ENCODE results near the gene PKNOX1.
"Not testable (repeated sequence)": the region's sequence is repeated elsewhere in the genome, so short reads cannot be mapped to it uniquely, and the experiment has no call there.

Gene PKNOX1

DNA sequence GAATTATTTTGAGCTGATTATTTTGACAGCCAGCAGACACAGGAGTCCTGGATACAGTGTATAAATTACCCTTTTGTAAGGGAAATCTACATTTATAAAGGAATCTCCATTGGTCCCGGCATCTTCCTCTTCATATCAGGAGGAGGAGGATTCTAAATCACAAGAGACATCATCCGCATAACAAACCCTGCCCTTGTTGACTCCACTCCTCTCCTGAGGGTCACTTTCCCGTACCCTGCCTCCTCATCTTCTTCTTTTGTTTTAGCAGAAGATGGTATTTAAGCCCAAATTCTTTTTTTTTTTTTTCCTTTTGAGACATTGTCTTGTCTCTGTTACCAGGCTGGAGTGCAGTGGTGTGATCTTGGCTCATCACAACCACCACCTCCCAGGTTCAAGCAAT, 14.6 kb upstream of the PKNOX1 start:
- TF ChIP-seq FOXP2 (optimal IDR thresholded peaks at IDR 0.05; ENCODE audit: control extremely low read depth, extremely low read length, insufficient read depth) (no peak), EZH2 (IDR thresholded peaks at IDR 0.05) (no peak), POLR2AphosphoS5 (IDR thresholded peaks at IDR 0.05; ENCODE audit: borderline replicate concordance, low read depth, low read length) (no peak)
- DNase-seq (ENCODE audit: low read depth, low spot score) = no peak
- no peak overlapping the region for H3K9ac ChIP-seq (ENCODE audit: insufficient read length)
- H3K27ac ChIP-seq = no peak overlapping the region
- no peak overlapping the region for H3K4me3 ChIP-seq
- no peaks in the 10 kb centered on the region for H3K36me3 ChIP-seq (ENCODE audit: insufficient read depth, low read length)
- no peaks in the 10 kb centered on the region for H3K9me3 ChIP-seq (ENCODE audit: low read depth, low read length)

DNA sequence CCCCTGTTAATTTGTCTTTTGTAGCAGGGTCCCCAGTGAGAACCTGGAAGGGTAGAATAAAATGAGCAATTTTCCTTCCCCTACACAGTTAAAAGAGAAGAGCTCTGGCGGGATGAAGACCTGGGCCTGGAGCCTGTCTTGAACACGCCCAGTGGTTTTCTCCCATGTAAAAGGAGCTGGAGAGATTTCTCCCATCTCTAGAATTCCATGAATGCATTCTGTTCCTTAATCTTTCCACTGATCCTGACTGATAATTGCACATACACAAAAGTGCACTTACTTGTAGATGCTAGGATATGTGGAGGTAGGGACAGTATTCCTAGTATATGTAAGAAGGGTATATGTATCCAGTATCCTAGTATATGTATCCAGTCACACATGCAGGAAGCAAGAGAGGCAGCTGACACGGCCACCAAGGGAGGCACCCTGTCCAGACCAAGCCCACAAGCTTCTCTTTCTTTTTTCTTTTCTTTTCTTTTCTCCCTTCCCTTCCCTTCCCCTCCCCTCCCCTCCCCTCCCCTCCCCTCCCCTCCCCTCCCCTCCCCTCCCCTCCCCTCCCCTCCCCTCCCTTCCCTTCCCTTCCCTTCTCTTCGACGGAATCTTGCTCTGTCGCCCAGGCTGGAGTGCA, 11.9 kb upstream of the PKNOX1 start:
- H3K27ac ChIP-seq = no peak overlapping the region
- no peaks in the 10 kb centered on the region for H3K36me3 ChIP-seq (ENCODE audit: insufficient read depth, low read length)
- H3K4me3 ChIP-seq = no peak overlapping the region
- no peak for DNase-seq (ENCODE audit: low read depth, low spot score)
- no peak for TF ChIP-seq FOXP2 (optimal IDR thresholded peaks at IDR 0.05; ENCODE audit: control extremely low read depth, extremely low read length, insufficient read depth)
- TF ChIP-seq POLR2AphosphoS5 (IDR thresholded peaks at IDR 0.05; ENCODE audit: borderline replicate concordance, low read depth, low read length) = no peak
- no peak for TF ChIP-seq EZH2 (IDR thresholded peaks at IDR 0.05)
- no peak overlapping the region for H3K9ac ChIP-seq (ENCODE audit: insufficient read length)
- no peaks in the 10 kb centered on the region for H3K9me3 ChIP-seq (ENCODE audit: low read depth, low read length)

DNA sequence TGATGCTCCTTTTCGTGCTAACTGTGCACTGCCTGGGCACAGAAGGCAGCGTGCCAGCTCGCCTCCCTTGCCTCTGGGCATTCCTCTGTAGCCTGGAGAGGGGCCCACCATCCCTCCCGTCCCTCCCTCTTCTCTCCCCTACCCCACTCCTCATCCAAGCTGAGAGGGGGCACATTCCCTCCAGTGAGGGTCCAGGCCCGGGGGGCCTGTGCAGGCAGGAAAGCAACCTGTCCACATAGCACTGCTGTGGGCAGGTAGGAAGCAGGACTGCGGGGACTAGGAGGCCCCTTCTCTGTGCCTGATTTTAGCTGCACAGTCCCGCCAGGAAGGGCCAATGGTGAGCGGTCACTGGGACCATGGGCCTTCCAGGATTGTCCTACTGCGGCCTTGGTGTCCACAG, 10.3 kb upstream of the PKNOX1 start:
- TF ChIP-seq FOXP2 (optimal IDR thresholded peaks at IDR 0.05; ENCODE audit: control extremely low read depth, extremely low read length, insufficient read depth) = no peak
- no peak for TF ChIP-seq POLR2AphosphoS5 (IDR thresholded peaks at IDR 0.05; ENCODE audit: borderline replicate concordance, low read depth, low read length)
- TF ChIP-seq EZH2 (IDR thresholded peaks at IDR 0.05) = no peak
- Histone ChIP-seq H3K36me3 (ENCODE audit: insufficient read depth, low read length) (no peaks in the 10 kb centered on the region), H3K9ac (ENCODE audit: insufficient read length) (no peak overlapping the region), H3K9me3 (ENCODE audit: low read depth, low read length) (no peaks in the 10 kb centered on the region), H3K4me3 (no peak overlapping the region), H3K27ac (no peak overlapping the region)
- DNase-seq (ENCODE audit: low read depth, low spot score) = no peak

DNA sequence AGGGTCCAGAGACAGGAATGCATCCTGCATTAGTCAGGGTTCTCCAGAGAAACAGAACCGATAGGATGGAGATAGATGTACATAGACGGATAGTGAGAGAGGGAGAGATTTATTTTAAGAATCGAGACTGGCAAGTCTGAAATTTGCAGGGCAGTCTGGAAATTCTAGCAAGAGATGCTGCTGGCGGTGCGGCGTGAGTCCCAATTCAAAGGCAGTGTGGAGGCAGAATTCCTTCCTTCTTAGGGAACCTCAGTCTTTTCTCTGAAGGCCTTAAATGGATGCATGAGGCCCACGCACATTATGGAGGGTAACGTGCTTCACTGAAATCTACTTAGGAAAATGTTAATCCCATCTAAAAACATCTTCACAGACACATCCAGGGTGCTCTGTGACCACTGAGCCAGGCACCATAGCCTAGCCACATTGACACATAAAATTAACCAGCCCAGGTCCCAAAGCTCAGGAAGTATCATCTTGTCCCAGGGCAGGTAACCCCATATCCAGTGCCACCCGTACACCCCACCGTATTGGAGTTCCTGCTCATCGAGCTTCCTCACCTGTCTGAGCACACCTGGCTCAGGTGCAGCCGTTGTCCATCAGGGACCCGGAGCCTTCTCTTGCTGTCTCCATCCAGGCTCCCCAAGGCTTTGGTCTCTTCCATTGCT, 9.7 kb upstream of the PKNOX1 start:
- DNase-seq (ENCODE audit: low read depth, low spot score) = no peak
- no peak overlapping the region for H3K9ac ChIP-seq (ENCODE audit: insufficient read length)
- no peak overlapping the region for H3K27ac ChIP-seq
- no peak overlapping the region for H3K4me3 ChIP-seq
- no peak for TF ChIP-seq EZH2 (IDR thresholded peaks at IDR 0.05)
- TF ChIP-seq FOXP2 (optimal IDR thresholded peaks at IDR 0.05; ENCODE audit: control extremely low read depth, extremely low read length, insufficient read depth) = no peak
- TF ChIP-seq POLR2AphosphoS5 (IDR thresholded peaks at IDR 0.05; ENCODE audit: borderline replicate concordance, low read depth, low read length) = no peak
- no peaks in the 10 kb centered on the region for H3K9me3 ChIP-seq (ENCODE audit: low read depth, low read length)
- H3K36me3 ChIP-seq (ENCODE audit: insufficient read depth, low read length) = no peaks in the 10 kb centered on the region

DNA sequence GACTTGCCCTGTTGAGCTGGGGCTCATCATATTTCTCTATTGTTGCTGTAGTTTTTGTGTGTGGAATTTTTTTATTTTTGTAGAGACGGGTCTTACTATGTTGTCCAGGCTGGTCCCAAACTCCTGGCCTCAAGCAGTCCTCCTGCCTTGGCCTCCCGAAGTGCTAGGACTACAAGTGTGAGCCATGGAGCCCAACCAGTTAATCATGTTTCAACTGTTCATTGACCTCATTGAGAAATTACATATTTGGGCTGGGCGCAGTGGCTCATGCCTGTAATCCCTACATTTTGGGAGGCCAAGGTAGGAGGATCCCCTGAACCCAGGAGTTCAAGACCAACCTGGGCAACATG, 9.2 kb upstream of the PKNOX1 start:
- Histone ChIP-seq H3K9ac (ENCODE audit: insufficient read length) (no peak overlapping the region), H3K9me3 (ENCODE audit: low read depth, low read length) (no peaks in the 10 kb centered on the region), H3K27ac (no peak overlapping the region), H3K36me3 (ENCODE audit: insufficient read depth, low read length) (no peaks in the 10 kb centered on the region), H3K4me3 (no peak overlapping the region)
- DNase-seq (ENCODE audit: low read depth, low spot score) = no peak
- TF ChIP-seq POLR2AphosphoS5 (IDR thresholded peaks at IDR 0.05; ENCODE audit: borderline replicate concordance, low read depth, low read length) (no peak), EZH2 (IDR thresholded peaks at IDR 0.05) (no peak), FOXP2 (optimal IDR thresholded peaks at IDR 0.05; ENCODE audit: control extremely low read depth, extremely low read length, insufficient read depth) (no peak)

DNA sequence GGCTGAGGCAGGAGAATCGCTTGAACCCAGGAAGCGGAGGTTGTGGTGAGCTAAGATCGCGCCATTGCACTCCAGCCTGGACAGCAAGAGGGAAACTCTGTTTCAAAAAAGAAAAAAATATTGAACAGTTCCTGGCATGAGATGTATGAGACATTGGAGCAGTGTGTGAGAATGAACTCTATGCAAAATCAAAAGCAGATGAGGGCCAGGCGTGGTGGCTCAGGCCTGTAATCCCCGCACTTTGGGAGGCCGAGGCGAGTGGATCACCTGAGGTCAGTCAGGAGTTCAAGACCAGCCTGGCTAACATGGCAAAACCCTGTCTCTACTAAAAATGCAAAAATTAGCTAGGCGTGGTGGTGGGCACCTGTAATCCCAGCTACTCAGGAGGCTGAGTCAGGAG, 6.7 kb upstream of the PKNOX1 start:
- not testable (repeated sequence) for H3K36me3 ChIP-seq (ENCODE audit: insufficient read depth, low read length); DNase-seq (ENCODE audit: low read depth, low spot score); H3K9ac ChIP-seq (ENCODE audit: insufficient read length); H3K9me3 ChIP-seq (ENCODE audit: low read depth, low read length); H3K4me3 ChIP-seq; H3K27ac ChIP-seq

DNA sequence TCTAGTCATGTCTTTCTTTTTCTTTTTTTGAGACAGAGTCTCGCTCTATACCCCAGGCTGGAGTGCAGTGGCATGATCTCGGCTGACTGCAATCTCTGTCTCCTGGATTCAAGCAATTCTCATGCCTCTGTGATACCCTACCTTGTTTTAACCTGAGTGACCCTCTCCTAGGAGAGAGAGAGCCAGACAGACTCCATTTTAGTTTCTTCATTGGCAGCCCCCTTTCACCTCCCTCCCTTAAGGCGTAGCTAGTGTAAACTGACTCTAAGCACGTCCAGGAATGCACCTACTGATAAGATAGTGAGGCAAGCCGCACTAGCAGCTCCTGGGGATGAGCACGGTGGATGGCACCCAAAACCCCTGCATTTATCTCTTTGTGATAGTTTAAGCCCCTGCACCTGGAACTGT, 5.2 kb upstream of the PKNOX1 start:
- Histone ChIP-seq H3K9me3 (ENCODE audit: low read depth, low read length) (no peaks in the 10 kb centered on the region), H3K9ac (ENCODE audit: insufficient read length) (no peak overlapping the region), H3K36me3 (ENCODE audit: insufficient read depth, low read length) (no peaks in the 10 kb centered on the region), H3K4me3 (no peak overlapping the region), H3K27ac (no peak overlapping the region)
- no peak for TF ChIP-seq POLR2AphosphoS5 (IDR thresholded peaks at IDR 0.05; ENCODE audit: borderline replicate concordance, low read depth, low read length)
- TF ChIP-seq EZH2 (IDR thresholded peaks at IDR 0.05) = no peak
- TF ChIP-seq FOXP2 (optimal IDR thresholded peaks at IDR 0.05; ENCODE audit: control extremely low read depth, extremely low read length, insufficient read depth) = no peak
- no peak for DNase-seq (ENCODE audit: low read depth, low spot score)

DNA sequence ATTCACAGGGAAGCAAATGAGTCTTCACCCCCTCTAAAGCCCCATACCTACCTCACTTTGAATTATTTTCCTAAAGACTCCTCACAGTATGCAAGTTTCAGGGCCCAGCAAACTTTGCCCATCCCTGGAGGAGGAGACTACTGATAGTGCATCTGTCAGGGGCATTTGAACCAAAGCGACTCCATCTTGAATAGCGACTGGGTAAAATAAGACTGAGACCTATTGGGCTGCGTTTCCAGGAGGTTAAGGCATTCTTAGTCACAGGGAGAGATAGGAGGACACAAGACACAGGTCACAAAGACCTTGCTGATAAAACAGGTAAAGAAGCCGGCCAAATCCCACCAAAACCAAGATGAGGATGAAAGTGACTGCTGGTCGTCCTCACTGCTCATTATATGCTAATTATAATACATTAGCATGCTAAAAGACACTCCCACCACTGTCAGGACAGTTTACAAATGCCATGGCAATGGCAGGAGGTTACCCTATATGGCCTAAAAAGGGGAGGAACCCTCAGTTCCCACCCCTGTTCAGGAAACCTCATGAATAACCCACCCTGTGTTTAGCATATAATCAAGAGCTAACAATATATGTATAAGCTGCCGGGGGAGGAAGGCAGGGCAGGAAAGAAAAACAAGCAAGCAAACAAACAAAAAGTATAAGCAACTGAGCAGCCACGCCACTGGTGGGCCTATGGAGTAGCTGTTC, 3.3 kb upstream of the PKNOX1 start:
- Histone ChIP-seq H3K27ac (no peak overlapping the region), H3K9me3 (ENCODE audit: low read depth, low read length) (no peaks in the 10 kb centered on the region), H3K36me3 (ENCODE audit: insufficient read depth, low read length) (no peaks in the 10 kb centered on the region; the same call in 1 of the 2 replicates), H3K4me3 (no peak overlapping the region), H3K9ac (ENCODE audit: insufficient read length) (no peak overlapping the region)
- no peak for TF ChIP-seq FOXP2 (optimal IDR thresholded peaks at IDR 0.05; ENCODE audit: control extremely low read depth, extremely low read length, insufficient read depth)
- TF ChIP-seq EZH2 (IDR thresholded peaks at IDR 0.05) = no peak
- no peak for TF ChIP-seq POLR2AphosphoS5 (IDR thresholded peaks at IDR 0.05; ENCODE audit: borderline replicate concordance, low read depth, low read length)
- no peak for DNase-seq (ENCODE audit: low read depth, low spot score)
